Activated naive CD8-positive, alpha-beta T cell treated with anti-CD3 and anti-CD28 coated beads for 36 hours (primary cell): Measurements from ENCODE around the gene CDT1. TPM values are rescaled to one million over a fixed set of nuclear protein-coding genes. Genes with fewer than 3 reads are reported as not detected.

Experiments used
- DNase-seq: peaks from one replicate; pipeline ENCODE4 v3.0.0; 2021
- H3K27ac Mint-ChIP-seq: one replicate; pipeline ENCODE4 v1.8.0; 2022; ENCODE audit warnings: mild to moderate bottlenecking, moderate library complexity, mixed read lengths
- H3K27me3 Mint-ChIP-seq: one replicate; pipeline ENCODE4 v1.8.0; 2022; ENCODE audit warnings: mild to moderate bottlenecking, mixed read lengths
- H3K36me3 Mint-ChIP-seq: one replicate; pipeline ENCODE4 v1.8.0; 2021; ENCODE audit warnings: mild to moderate bottlenecking, mixed read lengths
- H3K4me1 Mint-ChIP-seq: one replicate; pipeline ENCODE4 v1.8.0; 2021; ENCODE audit warnings: mixed read lengths
- H3K4me3 Mint-ChIP-seq: one replicate; pipeline ENCODE4 v1.8.0; 2022; ENCODE audit warnings: mild to moderate bottlenecking, moderate library complexity, mixed read lengths
- H3K9me3 Mint-ChIP-seq: one replicate; pipeline ENCODE4 v1.8.0; 2022; ENCODE audit warnings: mixed read lengths
- total RNA-seq, 2 experiments: library from RNA; stranded (reverse); gene quantifications; one replicate each; pipeline ENCODE4 v1.2.3, GENCODE V29; 2021

Gene CDT1
- total RNA-seq, 2 experiments from 2014 or later: 156 to 158 TPM

DNA sequence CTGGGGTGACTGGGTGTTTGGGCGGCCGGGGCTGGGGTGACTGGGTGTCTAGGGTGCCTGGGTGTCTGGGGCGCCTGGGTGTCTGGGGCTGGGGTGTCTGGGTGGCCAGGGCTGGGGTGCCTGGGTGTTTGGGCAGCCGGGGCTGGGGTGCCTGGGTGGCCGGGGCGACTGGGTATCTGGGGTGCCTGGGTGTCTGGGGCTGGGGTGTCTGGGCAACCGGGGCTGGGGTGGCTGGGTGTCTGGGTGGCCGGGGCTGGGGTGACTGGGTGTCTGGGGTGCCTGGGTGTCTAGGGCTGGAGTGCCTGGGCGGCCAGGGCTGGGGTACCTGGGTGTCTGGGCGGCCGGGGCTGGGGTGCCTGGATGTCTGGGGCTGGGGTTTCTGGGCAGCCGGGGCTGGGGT is 21.6 kb downstream of the CDT1 start:
- H3K36me3 Mint-ChIP-seq: no peaks in the 10 kb centered on the region
- no peak overlapping the region for H3K4me3 Mint-ChIP-seq
- no peaks in the 10 kb centered on the region for H3K9me3 Mint-ChIP-seq
- no peak overlapping the region for H3K27ac Mint-ChIP-seq
- no peak for DNase-seq
- no peaks in the 10 kb centered on the region for H3K27me3 Mint-ChIP-seq
- H3K4me1 Mint-ChIP-seq: no peaks in the 10 kb centered on the region

DNA sequence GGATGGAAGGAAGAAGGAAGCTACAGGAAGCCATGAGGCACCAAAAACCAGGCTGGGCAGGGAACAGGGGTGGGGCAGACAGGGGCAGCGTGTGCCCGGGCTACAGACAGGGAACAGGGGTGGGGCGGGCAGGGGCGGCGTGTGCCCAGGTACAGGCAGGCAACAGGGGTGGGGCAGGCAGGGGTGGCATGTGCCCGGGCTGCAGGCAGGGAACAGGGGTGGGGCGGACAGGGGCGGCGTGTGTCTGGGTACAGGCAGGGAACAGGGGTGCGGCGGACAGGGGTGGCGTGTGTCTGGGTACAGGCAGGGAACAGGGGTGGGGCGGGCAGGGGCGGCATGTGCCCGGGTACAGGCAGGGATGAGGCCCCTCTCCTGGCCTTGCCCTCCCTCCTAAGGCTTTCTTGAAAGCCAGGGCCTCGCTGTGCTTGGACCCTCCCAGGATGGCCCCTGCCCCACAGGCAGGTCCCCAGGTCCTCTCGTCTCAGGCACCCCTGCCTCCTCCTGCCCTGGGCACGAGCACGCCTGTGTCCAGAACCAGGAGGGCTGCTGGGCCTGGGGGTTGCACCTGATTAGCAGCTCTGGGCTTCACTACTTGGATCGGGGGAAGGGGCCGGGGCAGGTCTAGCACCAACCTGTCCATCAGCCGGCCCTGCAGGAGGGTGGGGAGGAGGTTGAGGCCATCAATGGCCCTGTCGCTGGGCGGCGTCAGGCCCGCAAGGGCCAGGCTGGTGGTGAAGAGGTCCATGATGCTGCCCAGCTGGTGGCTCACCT is 22.7 kb downstream of the CDT1 start:
- Mint-ChIP-seq H3K27ac (no peak overlapping the region), H3K36me3 (no peaks in the 10 kb centered on the region), H3K4me1 (no peaks in the 10 kb centered on the region), H3K4me3 (no peak overlapping the region), H3K27me3 (no peaks in the 10 kb centered on the region), H3K9me3 (no peaks in the 10 kb centered on the region)
- no peak for DNase-seq

DNA sequence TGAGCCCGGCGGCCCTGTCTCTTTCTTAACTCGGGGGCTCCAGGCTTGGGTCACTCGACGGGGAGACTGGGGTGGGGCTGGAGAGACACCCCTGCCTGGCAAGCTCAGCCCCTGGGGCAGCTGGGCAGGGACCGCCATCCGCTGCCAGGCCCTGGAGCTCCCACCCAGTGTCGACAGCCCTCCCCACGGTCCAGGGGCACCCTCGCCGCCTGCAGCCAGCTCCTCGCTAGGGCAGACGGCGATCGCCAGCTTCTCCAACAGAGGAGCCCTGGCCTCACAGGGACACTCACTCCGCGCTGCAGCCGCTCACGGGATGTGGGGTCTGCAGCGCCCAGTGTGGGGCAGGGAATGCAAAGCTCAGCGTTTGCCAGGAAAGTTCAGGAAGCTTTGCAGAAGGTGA is 24.1 kb downstream of the CDT1 start:
- Mint-ChIP-seq H3K9me3 (no peaks in the 10 kb centered on the region), H3K27me3 (no peaks in the 10 kb centered on the region), H3K36me3 (no peaks in the 10 kb centered on the region), H3K4me3 (no peak overlapping the region), H3K4me1 (no peaks in the 10 kb centered on the region), H3K27ac (no peak overlapping the region)
- DNase-seq: no peak

DNA sequence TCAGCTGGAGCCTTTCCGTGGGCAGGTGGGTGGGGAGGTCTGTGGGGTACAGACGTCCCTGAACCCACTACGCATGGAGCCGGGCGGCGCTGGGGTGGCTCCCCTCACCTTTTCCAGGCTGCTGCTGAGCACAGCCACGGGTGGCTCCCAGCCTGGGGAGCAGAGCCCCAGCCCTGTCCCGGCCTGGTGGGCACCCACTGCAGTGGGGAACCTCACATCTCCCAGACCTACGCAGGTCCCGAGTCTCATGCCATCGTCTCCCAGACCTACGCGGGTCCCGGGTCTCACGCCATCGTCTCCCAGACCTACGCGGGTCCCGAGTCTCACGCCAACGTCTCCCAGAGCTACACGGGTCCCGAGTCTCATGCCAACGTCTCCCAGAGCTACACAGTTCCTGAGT is 25.1 kb downstream of the CDT1 start:
- Mint-ChIP-seq H3K36me3 (no peaks in the 10 kb centered on the region), H3K4me1 (no peaks in the 10 kb centered on the region), H3K9me3 (no peaks in the 10 kb centered on the region), H3K27me3 (no peaks in the 10 kb centered on the region), H3K4me3 (no peak overlapping the region), H3K27ac (no peak overlapping the region)
- no peak for DNase-seq

DNA sequence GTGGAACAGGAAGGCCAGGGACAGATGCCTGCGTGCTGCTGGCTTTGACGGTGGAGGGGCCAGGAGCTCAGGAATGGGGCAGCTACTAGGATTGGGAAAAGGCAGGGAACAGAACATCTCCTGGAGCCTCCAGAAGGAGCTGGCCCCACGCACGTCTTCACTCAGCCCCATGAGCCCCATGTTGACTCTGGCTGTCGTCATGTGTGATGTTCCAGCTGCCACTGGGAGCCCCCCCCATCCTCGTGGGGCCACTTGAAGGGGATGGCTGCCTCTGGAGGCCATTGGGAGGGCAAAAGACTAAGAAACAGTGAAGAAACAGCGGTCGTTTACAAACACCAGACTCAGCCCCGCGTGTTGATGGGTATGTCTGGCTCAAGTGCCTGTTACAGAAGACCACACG is 26.7 kb downstream of the CDT1 start:
- H3K4me1 Mint-ChIP-seq: no peaks in the 10 kb centered on the region
- no peak overlapping the region for H3K27ac Mint-ChIP-seq
- no peak overlapping the region for H3K4me3 Mint-ChIP-seq
- no peaks in the 10 kb centered on the region for H3K27me3 Mint-ChIP-seq
- no peaks in the 10 kb centered on the region for H3K9me3 Mint-ChIP-seq
- H3K36me3 Mint-ChIP-seq: no peaks in the 10 kb centered on the region
- DNase-seq: no peak

DNA sequence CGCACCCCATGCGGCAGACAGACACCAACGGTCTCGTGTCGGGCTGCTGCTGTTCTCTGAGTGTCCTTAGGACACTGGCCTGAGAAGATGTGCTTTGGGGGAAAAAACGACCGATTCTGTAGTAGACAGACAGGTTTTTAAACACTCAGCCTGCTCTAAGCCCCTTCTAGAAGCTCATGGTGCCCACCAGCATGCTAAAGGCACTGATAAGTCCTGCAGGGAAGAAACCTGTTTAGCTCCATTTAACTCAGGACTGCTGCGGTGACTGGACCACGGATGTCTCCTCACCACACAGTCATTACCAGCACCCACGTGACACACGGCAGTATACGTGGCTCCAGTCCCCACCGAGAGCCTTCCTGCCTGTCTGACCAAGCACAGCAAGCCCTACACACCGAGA is 27.2 kb downstream of the CDT1 start:
- Mint-ChIP-seq H3K27ac (no peak overlapping the region), H3K36me3 (no peaks in the 10 kb centered on the region), H3K4me1 (no peaks in the 10 kb centered on the region), H3K27me3 (no peaks in the 10 kb centered on the region), H3K9me3 (no peaks in the 10 kb centered on the region), H3K4me3 (no peak overlapping the region)
- no peak for DNase-seq

DNA sequence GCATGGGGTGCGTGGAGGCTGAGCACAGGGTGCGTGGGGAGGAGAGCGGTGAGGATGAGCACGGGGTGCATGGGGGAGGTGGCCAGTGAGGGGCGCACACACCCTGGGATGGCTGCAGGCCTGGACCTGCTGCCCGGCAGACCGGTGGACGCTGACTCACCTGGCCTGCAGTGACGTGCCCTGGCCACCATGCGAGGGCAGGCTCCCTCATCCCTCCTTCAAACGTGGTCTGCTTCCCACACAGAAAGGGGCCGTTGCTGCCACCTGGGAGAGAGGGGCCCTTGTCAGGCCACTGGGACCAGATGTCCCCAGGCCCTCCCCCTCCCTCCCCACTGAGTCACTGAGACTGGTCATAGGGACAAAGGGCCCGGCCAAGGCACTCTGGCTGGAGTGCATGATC is 28.2 kb downstream of the CDT1 start:
- H3K4me1 Mint-ChIP-seq: no peaks in the 10 kb centered on the region
- H3K9me3 Mint-ChIP-seq: no peaks in the 10 kb centered on the region
- no peak overlapping the region for H3K27ac Mint-ChIP-seq
- H3K36me3 Mint-ChIP-seq: no peaks in the 10 kb centered on the region
- no peak overlapping the region for H3K4me3 Mint-ChIP-seq
- no peaks in the 10 kb centered on the region for H3K27me3 Mint-ChIP-seq
- no peak for DNase-seq

DNA sequence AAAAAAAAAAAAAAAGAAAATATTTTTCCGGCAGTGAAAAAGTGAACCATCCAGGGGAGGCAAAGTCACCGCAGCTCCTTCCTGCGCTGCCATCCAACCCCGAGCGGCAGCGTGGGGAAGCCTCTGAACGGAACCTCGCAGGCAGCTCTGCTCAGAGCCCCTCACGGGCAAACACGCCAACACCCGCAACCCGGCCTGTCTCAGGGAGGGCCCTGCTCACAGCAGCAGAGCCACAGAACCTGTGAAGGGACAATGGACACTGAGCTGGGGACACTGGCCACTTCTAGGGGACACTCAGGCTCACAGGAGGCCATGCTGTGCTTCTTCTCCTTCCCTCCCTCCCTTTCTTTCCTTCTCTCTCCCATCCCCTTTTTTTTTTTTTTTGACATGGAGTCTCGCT is 29.5 kb downstream of the CDT1 start:
- no peak overlapping the region for H3K4me3 Mint-ChIP-seq
- no peaks in the 10 kb centered on the region for H3K4me1 Mint-ChIP-seq
- no peaks in the 10 kb centered on the region for H3K36me3 Mint-ChIP-seq
- H3K27ac Mint-ChIP-seq: no peak overlapping the region
- no peaks in the 10 kb centered on the region for H3K27me3 Mint-ChIP-seq
- no peak for DNase-seq
- no peaks in the 10 kb centered on the region for H3K9me3 Mint-ChIP-seq

DNA sequence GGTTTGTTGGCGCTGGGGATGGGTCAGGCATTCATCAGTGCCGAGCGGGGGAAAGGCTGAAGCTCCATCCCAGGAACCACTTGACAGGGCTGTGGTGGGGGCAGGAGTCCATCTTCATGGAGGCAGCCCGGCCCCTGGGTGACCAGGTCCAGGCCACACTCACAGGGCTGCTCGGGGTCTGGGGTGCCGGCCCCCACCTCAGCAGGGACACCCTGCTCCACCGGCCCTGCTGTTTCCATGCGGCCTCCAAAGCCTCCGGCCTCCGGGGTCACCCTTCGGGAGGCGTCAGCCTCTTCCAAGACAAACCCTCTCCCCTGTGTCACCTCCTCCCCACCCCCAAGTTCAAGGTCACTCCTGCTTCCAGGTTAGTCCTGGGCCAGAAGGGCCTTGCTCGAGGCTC is 31.1 kb downstream of the CDT1 start:
- Mint-ChIP-seq H3K4me3 (no peak overlapping the region), H3K36me3 (no peaks in the 10 kb centered on the region), H3K27me3 (no peaks in the 10 kb centered on the region), H3K9me3 (no peaks in the 10 kb centered on the region), H3K4me1 (no peaks in the 10 kb centered on the region), H3K27ac (no peak overlapping the region)
- no peak for DNase-seq

DNA sequence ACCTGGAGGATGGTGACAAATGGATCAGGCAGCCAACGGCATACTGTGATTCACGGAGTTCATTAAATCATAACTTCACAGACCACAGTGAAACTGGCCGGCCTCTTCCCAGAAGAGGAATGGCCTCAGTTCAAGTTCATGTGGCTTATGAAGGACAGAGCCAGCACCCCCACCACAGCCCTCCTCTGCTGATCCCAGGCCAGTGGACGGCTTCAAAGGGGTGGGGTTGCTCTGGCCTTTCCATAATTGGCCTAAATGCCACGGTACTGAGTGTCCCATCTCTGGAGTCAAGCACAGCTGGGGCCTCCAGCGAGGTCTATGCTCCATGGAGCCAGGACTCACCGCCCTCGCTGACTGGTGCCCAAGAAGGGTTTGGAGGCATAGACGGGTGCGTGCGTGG is 31.8 kb downstream of the CDT1 start:
- DNase-seq: no peak
- no peaks in the 10 kb centered on the region for H3K27me3 Mint-ChIP-seq
- H3K36me3 Mint-ChIP-seq: peaks cover 4% of the 10 kb centered on the region
- no peak overlapping the region for H3K27ac Mint-ChIP-seq
- no peaks in the 10 kb centered on the region for H3K9me3 Mint-ChIP-seq
- H3K4me3 Mint-ChIP-seq: no peak overlapping the region
- H3K4me1 Mint-ChIP-seq: no peaks in the 10 kb centered on the region

DNA sequence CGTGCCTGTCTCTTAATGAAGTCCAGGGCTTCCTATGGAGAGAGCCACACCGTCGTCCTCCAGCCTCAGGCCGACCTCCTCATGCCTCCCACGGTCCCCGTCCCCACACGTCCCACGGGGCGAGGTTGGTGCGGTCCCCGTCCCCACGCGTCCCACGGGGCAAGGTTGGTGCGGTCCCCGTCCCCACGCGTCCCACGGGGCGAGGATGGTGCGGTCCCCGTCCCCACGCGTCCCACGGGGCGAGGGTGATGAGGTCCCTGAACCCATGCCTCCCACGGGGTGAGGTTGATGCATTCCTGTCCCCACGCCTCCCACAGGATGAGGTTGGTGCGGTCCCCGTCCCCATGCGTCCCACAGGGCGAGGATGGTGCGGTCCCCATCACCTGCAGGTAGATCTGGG is 32.2 kb downstream of the CDT1 start:
- no peaks in the 10 kb centered on the region for H3K4me1 Mint-ChIP-seq
- H3K9me3 Mint-ChIP-seq: no peaks in the 10 kb centered on the region
- peaks cover 4% of the 10 kb centered on the region for H3K36me3 Mint-ChIP-seq
- no peak overlapping the region for H3K4me3 Mint-ChIP-seq
- H3K27ac Mint-ChIP-seq: no peak overlapping the region
- no peaks in the 10 kb centered on the region for H3K27me3 Mint-ChIP-seq
- no peak for DNase-seq

DNA sequence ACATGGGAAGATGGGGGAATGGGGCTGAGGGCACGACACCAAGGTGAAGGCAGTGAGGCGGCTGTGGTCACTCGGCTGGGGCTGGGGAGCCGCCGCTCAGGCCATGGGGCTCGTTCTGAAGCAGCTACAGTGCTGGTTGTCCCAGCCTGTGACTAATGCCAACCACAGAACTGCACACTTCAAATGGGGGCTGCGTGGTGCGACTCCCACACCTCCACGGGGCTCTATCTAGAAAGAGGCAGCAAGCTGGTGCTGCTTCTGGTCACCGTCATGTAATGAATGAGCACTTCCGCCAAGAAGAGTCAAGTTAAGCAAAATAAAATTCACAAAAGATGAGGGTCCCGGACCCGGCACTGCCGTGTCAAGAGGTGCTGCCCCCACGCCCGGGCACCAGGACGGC is 33.2 kb downstream of the CDT1 start:
- H3K4me3 Mint-ChIP-seq: no peak overlapping the region
- H3K36me3 Mint-ChIP-seq: peaks cover 4% of the 10 kb centered on the region

DNA sequence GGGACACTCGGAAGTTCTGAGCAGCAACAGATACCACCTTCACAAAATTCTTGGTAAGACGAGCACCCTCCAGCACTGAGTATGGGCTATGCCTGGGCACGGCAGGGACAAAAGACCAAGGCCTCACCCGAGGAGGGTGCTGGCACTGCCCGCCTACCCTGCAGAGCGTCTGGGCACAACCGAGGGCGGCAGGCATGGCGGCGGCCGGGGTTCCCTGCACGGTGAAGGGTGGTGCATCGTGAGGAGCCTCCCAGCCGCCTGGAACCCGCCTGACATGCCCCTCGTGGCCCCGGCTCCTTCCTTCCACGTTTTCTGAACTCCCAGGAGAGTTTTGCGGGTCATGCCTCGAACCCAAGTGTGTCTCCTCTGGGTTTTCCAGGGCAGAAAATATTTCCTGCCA is 34.2 kb downstream of the CDT1 start:
- Mint-ChIP-seq H3K4me3 (no peak overlapping the region), H3K9me3 (no peaks in the 10 kb centered on the region), H3K4me1 (no peaks in the 10 kb centered on the region), H3K27ac (no peak overlapping the region), H3K36me3 (peaks cover 4% of the 10 kb centered on the region), H3K27me3 (no peaks in the 10 kb centered on the region)
- no peak for DNase-seq

More for the DNA sequence above, 33.2 kb downstream of the CDT1 start:
- Mint-ChIP-seq H3K9me3 (no peaks in the 10 kb centered on the region), H3K4me1 (no peaks in the 10 kb centered on the region), H3K27me3 (no peaks in the 10 kb centered on the region), H3K27ac (no peak overlapping the region)
- no peak for DNase-seq

DNA sequence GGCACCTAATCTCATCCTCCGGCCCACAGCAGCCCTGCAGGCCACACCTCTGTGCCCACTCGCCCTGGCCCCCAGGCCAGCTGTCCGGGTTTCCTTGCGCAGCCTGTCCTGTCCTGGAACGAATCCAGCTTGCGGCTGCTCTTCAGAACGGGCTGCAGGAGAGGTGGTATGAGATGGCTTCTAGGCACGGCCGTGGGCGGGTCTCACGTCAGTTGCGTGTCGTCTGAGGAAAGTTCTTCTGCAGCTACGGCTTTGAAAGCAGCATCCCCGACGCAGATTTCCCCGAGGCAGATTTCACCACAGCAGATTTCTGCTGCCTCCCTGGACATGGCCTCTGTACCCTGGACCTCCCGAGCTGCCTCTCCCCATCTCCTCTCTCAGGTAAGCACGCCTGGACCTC is 35.0 kb downstream of the CDT1 start:
- H3K4me1 Mint-ChIP-seq: no peaks in the 10 kb centered on the region
- no peaks in the 10 kb centered on the region for H3K9me3 Mint-ChIP-seq
- H3K36me3 Mint-ChIP-seq: peaks cover 4% of the 10 kb centered on the region
- H3K4me3 Mint-ChIP-seq: no peak overlapping the region
- no peak overlapping the region for H3K27ac Mint-ChIP-seq
- H3K27me3 Mint-ChIP-seq: no peaks in the 10 kb centered on the region
- DNase-seq: no peak

DNA sequence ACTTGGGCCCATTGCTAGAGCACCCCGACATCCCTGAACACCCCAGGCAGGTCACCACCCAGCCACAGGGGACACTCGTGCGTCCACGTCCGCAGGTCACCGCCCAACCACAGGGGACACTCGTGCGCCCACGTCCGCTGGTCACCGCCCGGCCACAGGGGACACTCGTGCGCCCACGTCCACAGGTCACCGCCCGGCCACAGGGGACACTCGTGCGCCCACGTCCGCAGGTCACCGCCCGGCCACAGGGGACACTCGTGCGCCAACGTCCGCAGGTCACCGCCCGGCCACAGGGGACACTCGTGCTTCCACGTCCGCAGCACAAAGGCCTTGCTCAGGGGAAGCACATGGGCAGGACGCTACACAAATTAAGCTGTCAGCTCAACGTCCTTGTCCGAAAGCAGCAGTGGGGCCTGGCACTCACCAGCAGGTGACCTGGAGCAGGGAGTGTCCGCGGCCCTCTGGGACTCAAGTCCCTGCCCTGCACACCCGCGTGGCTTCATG is 35.5 kb downstream of the CDT1 start:
- Mint-ChIP-seq H3K27me3 (no peaks in the 10 kb centered on the region), H3K27ac (no peak overlapping the region), H3K36me3 (peaks cover 4% of the 10 kb centered on the region), H3K4me1 (no peaks in the 10 kb centered on the region), H3K4me3 (no peak overlapping the region), H3K9me3 (no peaks in the 10 kb centered on the region)
- DNase-seq: no peak

DNA sequence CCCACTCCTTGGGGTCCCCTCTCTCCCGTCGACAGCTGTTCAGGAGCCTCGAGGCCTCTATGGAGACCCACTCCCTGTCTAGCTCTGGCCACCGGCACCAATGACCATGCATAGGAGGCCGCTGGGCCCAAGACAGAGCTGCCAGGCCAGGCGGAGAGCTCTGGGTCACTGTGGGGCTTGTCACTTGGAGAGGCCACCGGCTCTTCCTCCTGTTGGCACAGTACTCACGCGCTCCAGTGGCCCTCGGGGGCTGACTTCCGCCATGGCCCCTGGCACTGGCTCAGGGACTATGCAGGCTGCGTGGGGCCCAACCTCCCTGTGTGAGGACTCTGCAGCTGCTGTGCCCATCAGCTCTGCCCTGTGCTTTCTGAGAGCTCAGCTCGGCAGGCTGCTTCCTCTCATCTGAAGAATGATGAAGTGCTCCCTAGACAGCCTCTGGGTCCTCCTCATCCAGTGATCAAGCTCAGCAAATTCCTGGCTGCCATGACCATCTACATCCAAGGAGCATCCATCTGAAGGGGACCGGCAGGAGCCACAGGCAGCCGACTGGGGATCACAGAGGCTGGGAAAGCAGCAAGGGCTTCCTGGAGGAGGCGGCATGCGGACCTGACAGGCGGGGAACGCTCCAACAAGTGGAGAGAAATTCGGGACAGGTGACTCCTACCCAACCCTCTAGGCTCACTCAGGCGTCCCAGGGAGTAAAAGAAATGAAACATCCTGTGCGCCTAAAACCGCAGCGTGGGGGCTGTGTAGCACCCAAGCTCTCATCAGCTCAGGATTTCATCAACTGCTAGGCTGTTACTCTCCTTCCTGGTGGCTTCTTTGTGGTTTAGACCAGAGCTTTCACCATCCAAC is 36.4 kb downstream of the CDT1 start:
- no peak overlapping the region for H3K4me3 Mint-ChIP-seq
- peaks cover 4% of the 10 kb centered on the region for H3K36me3 Mint-ChIP-seq
- no peaks in the 10 kb centered on the region for H3K4me1 Mint-ChIP-seq
- H3K27ac Mint-ChIP-seq: no peak overlapping the region
- no peak for DNase-seq
- no peaks in the 10 kb centered on the region for H3K27me3 Mint-ChIP-seq
- no peaks in the 10 kb centered on the region for H3K9me3 Mint-ChIP-seq
